NCI-H2171 (cell line): ENCODE results near the gene CARS1.

Experiments used
- DNase-seq: peaks from one replicate; lab custom pipeline; 2025; lab: John Stamatoyannopoulos, UW

The CARS1 gene

GRCh38 chr11:2955906-2956476 is 101.2 kb downstream of the CARS1 start:
- DNase-seq = no peak

GRCh38 chr11:2954263-2954662 is 103.0 kb downstream of the CARS1 start:
- no peak for DNase-seq

- no peak for DNase-seq
Measured at GRCh38 chr11:2952290-2952689, 104.9 kb downstream of the CARS1 start.

GRCh38 chr11:2951231-2952110 is 105.8 kb downstream of the CARS1 start:
- DNase-seq = no peak
